HepG2 (cell line): Measurements from ENCODE around the gene NYNRIN. TPM values are rescaled to one million over a fixed set of nuclear protein-coding genes. Genes with fewer than 3 reads are reported as not detected.

ENCODE experiments used
- AFF4 ChIP-seq: sonication (generic); formaldehyde crosslinking; IDR thresholded peaks from 2 replicates; pipeline ENCODE4 v1.4.0; 2020; ENCODE audit warnings: missing genetic modification reagents
- CBFB ChIP-seq: sonication (generic); formaldehyde crosslinking; IDR thresholded peaks from 2 replicates; pipeline ENCODE4 v1.4.0; 2020; ENCODE audit warnings: missing genetic modification reagents
- E2F2 ChIP-seq: sonication (generic); formaldehyde crosslinking; IDR thresholded peaks from 2 replicates; pipeline ENCODE4 v1.4.0; 2020; ENCODE audit warnings: missing genetic modification reagents, borderline replicate concordance
- ERF ChIP-seq: IDR thresholded peaks from 2 replicates; pipeline ENCODE4 v1.6.1; 2018; ENCODE audit warnings: missing biosample characterization, missing genetic modification reagents
- GTF2F1 ChIP-seq: fragments of 150-350 bp; IDR thresholded peaks from 2 replicates; pipeline ENCODE4 v1.6.1; 2014; ENCODE audit warnings: low read length
- HMGA1 ChIP-seq: sonication (generic); formaldehyde crosslinking; conservative IDR thresholded peaks from 2 replicates; pipeline ENCODE4 v1.4.0; 2020; ENCODE audit warnings: missing genetic modification reagents
- MYC ChIP-seq: sonication (generic); formaldehyde crosslinking; IDR thresholded peaks from 2 replicates; pipeline ENCODE4 v1.9.0; 2021; ENCODE audit warnings: missing genetic modification reagents, borderline replicate concordance
- NCOA5 ChIP-seq: sonication (generic); formaldehyde crosslinking; IDR thresholded peaks from 2 replicates; pipeline ENCODE4 v1.4.0; 2020; ENCODE audit warnings: missing genetic modification reagents
- RARG ChIP-seq: sonication (generic); formaldehyde crosslinking; IDR thresholded peaks from 2 replicates; pipeline ENCODE4 v1.4.0; 2020; ENCODE audit warnings: low read depth, mild to moderate bottlenecking, missing genetic modification reagents
- ZNF292 ChIP-seq: sonication (generic); formaldehyde crosslinking; IDR thresholded peaks from 2 replicates; pipeline ENCODE4 v1.8.1; 2022; ENCODE audit warnings: mild to moderate bottlenecking, low read depth, missing genetic modification reagents, borderline replicate concordance
- ZNF318 ChIP-seq: sonication (generic); formaldehyde crosslinking; IDR thresholded peaks from 2 replicates; pipeline ENCODE4 v1.4.0; 2020; ENCODE audit warnings: mild to moderate bottlenecking, missing genetic modification reagents
- ZNF451 ChIP-seq: sonication (generic); formaldehyde crosslinking; IDR thresholded peaks from 2 replicates; pipeline ENCODE4 v1.5.0; 2020; ENCODE audit warnings: mild to moderate bottlenecking, missing genetic modification reagents
- ZNF644 ChIP-seq: IDR thresholded peaks from 2 replicates; pipeline ENCODE4 v1.6.1; 2016; ENCODE audit warnings: low read depth
- ZNF776 ChIP-seq: sonication (generic); formaldehyde crosslinking; IDR thresholded peaks from 2 replicates; pipeline ENCODE4 v1.4.0; 2020; ENCODE audit warnings: mild to moderate bottlenecking, missing genetic modification reagents
- ZNF841 ChIP-seq: sonication (generic); formaldehyde crosslinking; IDR thresholded peaks from 2 replicates; pipeline ENCODE4 v1.8.1; 2023; ENCODE audit warnings: missing genetic modification reagents, borderline replicate concordance
- polyA plus RNA-seq, 8 experiments: library from polyadenylated mRNA; depleted of rRNA in 3 of 8; stranded (reverse) in 7 of 8; unstranded in 1 of 8; fragments of >200 nt; fragmentation: Illumina TruSeq in 4 of 8; extraction: Trizol in 4 of 8; gene quantifications; 2 replicates each; pipeline versions ENCODE4 v1.2.1 to v1.2.3, GENCODE V29; 2011 to 2016; ENCODE audit warnings: low read depth in 4 of 8, missing spikeins in 1 of 8, mixed read lengths in 1 of 8; ENCODE audit not compliant: insufficient read depth in 1 of 8
- total RNA-seq, 5 experiments: library from RNA; depleted of rRNA; stranded (reverse); fragments of >200 nt; fragmentation: Illumina TruSeq; extraction: Trizol; gene quantifications; 2 replicates each; pipeline ENCODE4 v1.2.3, GENCODE V29; 2016; ENCODE audit warnings: low read depth in 1 of 5
- TF ChIP-seq, protein P1 (sequence below): IDR thresholded peaks from 2 replicates; pipeline ENCODE4 v1.6.1; 2016; ENCODE audit warnings: low read depth, borderline replicate concordance

Gene NYNRIN
- total and polyA plus RNA-seq, 2 of the 13 experiments (the other 11 are each of a cell fraction or from before 2014, with no cell fraction given): 0.63 to 1.1 TPM

- TF ChIP-seq ZNF318 (CRISPR knock-in tag): peak; percentile 39; the same call in 1 of the 2 replicates
- no peak for TF ChIP-seq HMGA1 (CRISPR knock-in tag)
- TF ChIP-seq AFF4 (CRISPR knock-in tag): no peak
- TF ChIP-seq E2F2: no peak; the same call in 1 of the 2 replicates
- no peak for TF ChIP-seq ZNF644
- TF ChIP-seq ZNF841 (CRISPR knock-in tag): no peak
- TF ChIP-seq NCOA5 (CRISPR knock-in tag): no peak
- no peak for TF ChIP-seq GTF2F1
- TF ChIP-seq CBFB (CRISPR knock-in tag): no peak
- TF ChIP-seq ZNF776 (CRISPR knock-in tag): peak; percentile 57; the same call in 1 of the 2 replicates
- TF ChIP-seq MYC (CRISPR knock-in tag): peak; percentile 62; the same call in 1 of the 2 replicates
- TF ChIP-seq RARG: no peak
- no peak for TF ChIP-seq ERF (CRISPR knock-in tag)
- TF ChIP-seq ZNF451 (CRISPR knock-in tag): 0 out of 2 replicates have a peak, but pooled peaks have one; percentile 51
- TF ChIP-seq, protein P1, sequence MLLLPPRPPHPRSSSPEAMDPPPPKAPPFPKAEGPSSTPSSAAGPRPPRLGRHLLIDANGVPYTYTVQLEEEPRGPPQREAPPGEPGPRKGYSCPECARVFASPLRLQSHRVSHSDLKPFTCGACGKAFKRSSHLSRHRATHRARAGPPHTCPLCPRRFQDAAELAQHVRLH (CRISPR knock-in tag): peak; percentile 65; the same call in 1 of the 2 replicates
- 0 out of 2 replicates have a peak, but pooled peaks have one; percentile 13 for TF ChIP-seq ZNF292 (CRISPR knock-in tag)
These were observed 31.9 kb upstream of the NYNRIN start (continued) for GRCh38 chr14:24366721-24367513.
